ENCODE measurements around the gene SLC25A21.

- TF ChIP-seq, protein P1, sequence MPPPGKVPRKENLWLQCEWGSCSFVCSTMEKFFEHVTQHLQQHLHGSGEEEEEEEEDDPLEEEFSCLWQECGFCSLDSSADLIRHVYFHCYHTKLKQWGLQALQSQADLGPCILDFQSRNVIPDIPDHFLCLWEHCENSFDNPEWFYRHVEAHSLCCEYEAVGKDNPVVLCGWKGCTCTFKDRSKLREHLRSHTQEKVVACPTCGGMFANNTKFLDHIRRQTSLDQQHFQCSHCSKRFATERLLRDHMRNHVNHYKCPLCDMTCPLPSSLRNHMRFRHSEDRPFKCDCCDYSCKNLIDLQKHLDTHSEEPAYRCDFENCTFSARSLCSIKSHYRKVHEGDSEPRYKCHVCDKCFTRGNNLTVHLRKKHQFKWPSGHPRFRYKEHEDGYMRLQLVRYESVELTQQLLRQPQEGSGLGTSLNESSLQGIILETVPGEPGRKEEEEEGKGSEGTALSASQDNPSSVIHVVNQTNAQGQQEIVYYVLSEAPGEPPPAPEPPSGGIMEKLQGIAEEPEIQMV (CRISPR knock-in tag; IDR thresholded peaks at IDR 0.05; ENCODE audit: low read depth) = no peak
- no peak for TF ChIP-seq SNAPC5 (CRISPR knock-in tag; IDR thresholded peaks at IDR 0.05; ENCODE audit: borderline replicate concordance)
- no peak for TF ChIP-seq HIVEP1 (CRISPR knock-in tag; IDR thresholded peaks at IDR 0.05)
- TF ChIP-seq ZFP36 (IDR thresholded peaks at IDR 0.05; ENCODE audit: borderline replicate concordance, low read depth, low read length, partially characterized antibody) = no peak
- no peak for TF ChIP-seq MIXL1 (CRISPR knock-in tag; IDR thresholded peaks at IDR 0.05)
- no peak for TF ChIP-seq ERF (CRISPR knock-in tag; IDR thresholded peaks at IDR 0.05)
- no peak for TF ChIP-seq ZNF572 (CRISPR knock-in tag; IDR thresholded peaks at IDR 0.05)
- TF ChIP-seq KDM5A (IDR thresholded peaks at IDR 0.05; ENCODE audit: borderline replicate concordance, low read length) = no peak
- TF ChIP-seq SMARCC2 (IDR thresholded peaks at IDR 0.05) = no peak
- no peak for TF ChIP-seq JDP2 (CRISPR knock-in tag; IDR thresholded peaks at IDR 0.05; ENCODE audit: borderline replicate concordance)
- no peak for TF ChIP-seq NPAS2 (CRISPR knock-in tag; IDR thresholded peaks at IDR 0.05; ENCODE audit: borderline replicate concordance)
- TF ChIP-seq, protein P2, sequence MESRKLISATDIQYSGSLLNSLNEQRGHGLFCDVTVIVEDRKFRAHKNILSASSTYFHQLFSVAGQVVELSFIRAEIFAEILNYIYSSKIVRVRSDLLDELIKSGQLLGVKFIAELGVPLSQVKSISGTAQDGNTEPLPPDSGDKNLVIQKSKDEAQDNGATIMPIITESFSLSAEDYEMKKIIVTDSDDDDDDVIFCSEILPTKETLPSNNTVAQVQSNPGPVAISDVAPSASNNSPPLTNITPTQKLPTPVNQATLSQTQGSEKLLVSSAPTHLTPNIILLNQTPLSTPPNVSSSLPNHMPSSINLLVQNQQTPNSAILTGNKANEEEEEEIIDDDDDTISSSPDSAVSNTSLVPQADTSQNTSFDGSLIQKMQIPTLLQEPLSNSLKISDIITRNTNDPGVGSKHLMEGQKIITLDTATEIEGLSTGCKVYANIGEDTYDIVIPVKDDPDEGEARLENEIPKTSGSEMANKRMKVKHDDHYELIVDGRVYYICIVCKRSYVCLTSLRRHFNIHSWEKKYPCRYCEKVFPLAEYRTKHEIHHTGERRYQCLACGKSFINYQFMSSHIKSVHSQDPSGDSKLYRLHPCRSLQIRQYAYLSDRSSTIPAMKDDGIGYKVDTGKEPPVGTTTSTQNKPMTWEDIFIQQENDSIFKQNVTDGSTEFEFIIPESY (CRISPR knock-in tag; IDR thresholded peaks at IDR 0.05) = no peak
- TF ChIP-seq ASH2L (IDR thresholded peaks at IDR 0.05; ENCODE audit: insufficient read length, low read depth, low read length) = no peak
- TF ChIP-seq ZNF773 (CRISPR knock-in tag; IDR thresholded peaks at IDR 0.05; ENCODE audit: borderline replicate concordance) = no peak
Measured at GRCh38 chr14:36847366-36847765, 325.0 kb downstream of the SLC25A21 start.
